ENCODE results near the gene PITPNC1. TPM values are rescaled to one million over a fixed set of nuclear protein-coding genes. Genes with fewer than 3 reads are reported as not detected.
"Not testable (repeated sequence)": the region's sequence is repeated elsewhere in the genome, so short reads cannot be mapped to it uniquely, and the experiment has no call there.

PITPNC1 gene
- total RNA-seq, 1 donor from 2014 or later = 14.6 TPM

DNA sequence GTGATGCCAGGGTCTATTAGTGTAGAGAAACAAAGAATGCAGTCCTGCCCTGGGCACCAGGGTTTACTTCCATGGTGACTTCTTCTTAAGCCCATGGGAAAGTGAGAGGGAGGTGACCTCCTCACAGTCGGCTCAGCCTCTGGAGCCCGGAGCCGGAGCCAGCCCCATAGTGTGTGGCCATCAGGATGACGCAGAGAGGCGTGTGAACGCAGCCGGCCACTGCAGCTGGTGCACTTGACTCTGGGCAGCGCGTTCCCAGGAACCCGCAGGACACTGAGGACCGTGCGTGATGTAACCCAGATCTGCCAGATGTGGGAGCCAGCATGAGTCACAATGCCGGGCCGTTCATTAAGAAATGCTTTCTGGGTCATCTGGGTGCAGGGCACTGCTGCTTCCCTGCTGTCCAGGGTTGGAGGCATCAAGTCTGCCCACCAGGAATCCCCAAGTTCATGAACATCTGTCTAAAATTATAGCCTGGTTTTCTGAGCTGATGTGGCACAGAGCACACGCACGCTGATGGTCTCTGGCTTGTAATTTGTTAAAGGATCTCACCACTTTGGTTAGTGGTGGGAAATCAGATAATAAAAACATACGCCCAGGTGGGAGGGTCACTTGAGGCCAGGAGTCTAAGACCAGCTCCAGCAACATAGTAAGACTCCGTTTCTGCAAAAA, 114.1 kb downstream of the PITPNC1 start:
- ATAC-seq (ENCODE audit: poor library complexity) = peak; percentile 96
- peak; percentile 94 for DNase-seq
- intact Hi-C loops (cut with DNase I) = no loop called here

DNA sequence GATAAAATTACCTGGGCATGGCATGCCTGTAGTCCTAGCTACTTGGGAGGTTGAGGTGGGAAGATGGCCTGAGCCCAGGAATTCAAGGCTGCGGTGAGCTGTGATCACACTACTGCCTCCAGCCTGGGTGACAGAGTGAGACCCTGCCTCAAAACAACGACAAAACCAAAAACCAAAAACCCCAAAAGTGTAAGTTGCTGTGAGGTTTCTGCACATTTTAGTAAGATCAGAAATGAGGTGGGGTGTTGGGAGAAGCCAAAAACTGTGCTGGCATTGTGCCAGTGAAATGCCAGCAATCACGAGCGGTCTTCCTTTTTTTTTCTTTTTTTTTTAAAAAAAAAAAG, 114.6 kb downstream of the PITPNC1 start:
- ATAC-seq (ENCODE audit: poor library complexity) (no peak), DNase-seq (no peak)
- intact Hi-C loops (cut with DNase I) = no loop called here

DNA sequence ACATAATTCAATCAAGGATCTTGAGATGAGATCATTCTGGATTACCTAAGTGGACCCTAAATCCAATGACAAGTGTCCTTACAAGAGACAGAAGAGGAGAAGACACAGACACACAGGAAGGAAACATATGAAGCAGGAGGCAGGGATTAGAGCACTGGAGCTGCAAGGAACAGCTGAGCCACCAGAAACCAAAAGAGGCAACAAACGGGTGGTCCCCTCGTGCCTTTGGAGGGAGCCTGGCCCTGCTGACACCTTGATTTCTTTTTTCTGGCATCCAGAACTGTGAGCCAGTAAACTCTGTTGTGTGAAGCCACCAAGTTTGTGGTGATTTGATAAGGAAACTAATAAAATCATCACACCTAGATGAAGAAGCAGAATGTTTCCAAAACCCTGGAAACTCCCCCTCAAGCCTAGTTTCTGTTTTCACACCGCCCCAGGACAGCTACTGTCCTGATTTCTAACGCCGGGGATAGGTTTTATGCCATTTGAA, 115.2 kb downstream of the PITPNC1 start:
- ATAC-seq (ENCODE audit: poor library complexity) = no peak
- intact Hi-C loops (cut with DNase I) = no loop called here
- no peak for DNase-seq

DNA sequence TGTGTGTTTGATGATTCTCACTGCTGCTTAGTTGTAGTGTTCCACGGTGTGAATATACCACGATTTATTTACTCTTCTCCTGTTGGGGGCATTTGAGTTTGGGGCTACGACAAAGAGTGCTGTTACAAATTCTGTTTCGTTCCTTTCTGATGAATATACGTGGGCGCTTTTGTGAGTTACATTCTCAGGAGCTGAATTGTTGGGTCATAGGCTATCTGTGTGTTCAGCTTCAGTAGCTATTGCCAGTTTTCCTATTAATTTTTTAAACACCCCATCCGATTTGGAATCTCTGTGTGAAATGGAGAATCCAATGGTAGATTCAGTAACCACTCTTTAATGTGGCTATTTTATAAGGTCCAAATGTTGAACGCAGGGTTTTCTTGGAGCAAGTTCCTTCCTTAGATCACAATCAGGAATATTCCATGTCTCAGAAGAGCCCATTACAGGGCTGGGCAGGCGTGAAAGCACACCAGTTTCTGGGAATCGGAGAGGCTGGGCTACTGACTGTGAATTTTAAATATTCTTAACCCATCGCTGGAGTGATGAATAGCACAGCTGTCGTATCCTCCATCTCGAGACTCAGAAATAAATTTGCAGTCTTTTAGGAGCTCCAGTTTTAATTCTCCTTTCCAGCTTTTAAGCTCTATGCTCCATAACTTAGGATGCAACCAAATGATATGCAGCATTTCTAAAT, 115.9 kb downstream of the PITPNC1 start:
- intact Hi-C loops (cut with DNase I) = no loop called here
- no peak for DNase-seq
- no peak for ATAC-seq (ENCODE audit: poor library complexity)

DNA sequence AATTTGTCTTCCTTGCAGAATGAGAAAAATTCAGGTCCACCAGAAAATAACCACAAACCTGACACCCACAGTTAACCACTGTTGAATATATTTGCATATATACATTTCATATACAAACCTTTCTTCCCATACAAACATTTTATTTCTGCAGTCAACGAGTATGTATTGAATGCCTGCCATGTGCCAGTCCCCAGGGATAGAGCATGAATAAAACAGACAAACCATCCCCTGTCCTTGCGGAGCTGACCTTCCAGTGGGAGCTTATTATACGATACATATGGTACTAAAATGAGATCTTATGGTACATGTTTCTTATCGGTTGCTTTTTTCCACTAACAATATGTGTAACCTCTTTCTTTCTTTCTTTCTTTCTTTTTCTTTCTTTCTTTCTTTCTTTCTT, 116.7 kb downstream of the PITPNC1 start:
- intact Hi-C loops (cut with DNase I) = no loop called here
- DNase-seq = no peak
- ATAC-seq (ENCODE audit: poor library complexity) = no peak

DNA sequence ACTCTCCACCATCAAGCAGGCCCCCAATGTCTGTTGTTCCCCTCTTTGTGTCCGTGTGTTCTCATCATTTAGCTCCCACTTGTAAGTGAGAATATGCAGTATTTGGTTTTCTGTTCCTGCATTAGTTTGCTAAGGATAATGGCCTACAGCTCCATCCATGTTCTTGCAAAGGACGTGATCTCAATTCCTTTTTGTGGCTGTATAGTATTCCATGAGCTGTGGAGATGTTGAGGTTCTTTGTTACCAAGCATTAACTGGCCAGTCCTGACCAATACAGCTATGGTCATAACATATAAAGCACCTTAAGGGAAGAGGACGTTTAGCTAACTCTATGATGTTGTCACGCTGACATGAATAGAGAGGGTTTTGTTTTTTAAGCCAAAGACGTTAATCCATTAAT, 118.5 kb downstream of the PITPNC1 start:
- DNase-seq; intact Hi-C loops (cut with DNase I); ATAC-seq (ENCODE audit: poor library complexity): not testable (repeated sequence)

DNA sequence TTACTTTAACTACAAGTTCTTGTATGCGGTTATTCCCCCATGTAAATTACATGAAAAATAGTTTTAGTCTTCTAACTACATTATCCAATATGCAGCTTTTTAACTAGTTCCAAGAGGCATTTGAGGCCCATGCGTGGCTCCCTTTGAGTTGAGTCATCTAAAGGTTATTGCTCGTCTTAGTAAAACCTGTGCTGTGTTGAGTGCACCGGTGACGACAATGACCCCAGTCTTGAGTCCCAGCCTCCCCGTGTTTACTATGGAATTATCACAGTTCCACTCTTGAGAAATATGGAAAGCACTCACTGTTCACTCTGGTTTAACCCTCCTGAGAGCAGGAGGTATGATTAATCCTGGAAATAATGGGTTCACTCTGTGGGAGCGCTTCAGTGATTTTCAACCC, 119.2 kb downstream of the PITPNC1 start:
- ATAC-seq (ENCODE audit: poor library complexity) = no peak
- DNase-seq = no peak
- intact Hi-C loops (cut with DNase I) = no loop called here

DNA sequence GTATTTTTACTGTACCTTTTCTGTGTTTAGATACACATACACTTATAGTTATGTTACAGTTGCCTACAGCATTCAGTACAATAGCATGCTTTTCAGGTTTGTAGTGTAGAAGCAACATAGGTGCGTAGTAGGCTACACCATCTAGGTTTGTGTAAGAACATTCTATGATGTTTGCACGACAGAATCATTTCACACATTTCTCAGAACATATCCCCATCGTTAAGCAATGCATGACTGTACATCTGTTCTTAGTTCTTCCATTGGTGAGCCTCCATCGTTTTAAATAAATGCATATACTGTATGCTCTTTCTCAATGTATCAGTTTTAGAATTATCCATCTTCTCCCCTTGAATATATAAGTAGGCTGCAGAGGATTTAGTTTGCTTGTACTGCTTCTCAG, 122.6 kb downstream of the PITPNC1 start:
- ATAC-seq (ENCODE audit: poor library complexity) (no peak), DNase-seq (no peak)
- intact Hi-C loops (cut with DNase I) = no loop called here

DNA sequence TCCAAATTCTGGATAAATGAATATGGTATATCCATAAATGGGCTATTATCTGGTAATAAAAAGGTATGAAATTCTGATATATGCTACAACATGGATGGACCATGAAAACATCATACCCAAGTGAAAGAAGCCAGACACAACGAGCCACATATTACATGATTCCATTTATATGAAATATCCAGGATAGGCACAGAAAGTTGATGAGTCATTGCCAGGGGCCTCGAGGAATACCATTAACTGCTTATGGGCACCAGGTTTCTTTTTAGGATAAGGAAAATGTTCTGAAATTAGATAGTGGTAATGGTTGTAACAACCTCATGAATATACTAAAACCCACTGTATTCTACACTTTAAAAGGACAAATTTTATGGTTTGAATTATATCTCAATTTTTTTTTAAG, 123.2 kb downstream of the PITPNC1 start:
- intact Hi-C loops (cut with DNase I) = no loop called here
- no peak for ATAC-seq (ENCODE audit: poor library complexity)
- DNase-seq = no peak

DNA sequence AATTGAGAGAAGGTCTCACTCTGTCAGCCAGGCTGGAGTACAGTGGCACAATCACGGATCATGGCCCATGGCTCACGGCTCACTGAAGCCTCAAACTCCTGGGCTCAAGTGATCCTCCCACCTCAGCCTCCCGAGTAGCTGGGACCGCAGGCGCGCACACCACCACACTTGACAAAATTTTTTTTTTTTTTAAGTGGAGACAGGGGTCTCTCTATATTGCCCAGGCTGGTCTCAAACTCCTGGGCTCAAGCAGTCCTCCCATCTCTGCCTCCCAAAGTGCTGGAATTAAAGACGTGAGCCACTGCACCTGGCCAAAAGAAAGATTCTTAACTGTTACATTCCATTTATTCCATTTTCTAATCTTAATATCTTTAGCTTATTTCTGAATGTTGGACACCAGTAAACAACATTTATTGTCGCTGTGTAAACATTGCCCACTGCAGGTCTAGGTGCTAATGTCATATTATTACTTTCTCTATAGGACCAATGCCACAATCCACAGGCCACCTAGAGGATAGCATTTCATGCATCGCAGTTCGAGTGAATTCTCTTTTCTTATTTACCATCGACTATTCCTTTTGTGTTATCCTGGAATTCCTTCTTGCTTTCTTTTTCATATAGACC, 123.7 kb downstream of the PITPNC1 start:
- ATAC-seq (ENCODE audit: poor library complexity) (no peak), DNase-seq (no peak)
- intact Hi-C loops (cut with DNase I) = no loop called here

DNA sequence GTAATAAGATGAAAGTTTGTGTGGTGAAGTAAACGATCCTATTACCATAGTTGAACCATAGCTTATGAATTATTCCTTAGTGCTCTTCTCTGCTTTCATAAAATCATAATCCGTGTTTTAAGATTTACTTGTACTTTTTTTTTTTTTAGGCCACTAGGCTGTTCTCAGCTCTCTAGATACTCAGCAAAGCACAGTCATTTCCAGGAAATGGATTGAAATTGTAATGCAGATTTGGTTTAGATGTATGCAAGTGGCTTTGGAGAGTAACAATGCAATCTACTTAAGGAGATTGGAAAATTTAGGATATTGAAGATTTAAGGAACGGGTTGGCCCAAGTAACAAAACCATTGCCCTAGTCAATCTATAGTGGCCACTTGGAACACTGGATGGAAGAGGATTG, 125.1 kb downstream of the PITPNC1 start:
- ATAC-seq (ENCODE audit: poor library complexity) = no peak
- intact Hi-C loops (cut with DNase I) = no loop called here
- no peak for DNase-seq

DNA sequence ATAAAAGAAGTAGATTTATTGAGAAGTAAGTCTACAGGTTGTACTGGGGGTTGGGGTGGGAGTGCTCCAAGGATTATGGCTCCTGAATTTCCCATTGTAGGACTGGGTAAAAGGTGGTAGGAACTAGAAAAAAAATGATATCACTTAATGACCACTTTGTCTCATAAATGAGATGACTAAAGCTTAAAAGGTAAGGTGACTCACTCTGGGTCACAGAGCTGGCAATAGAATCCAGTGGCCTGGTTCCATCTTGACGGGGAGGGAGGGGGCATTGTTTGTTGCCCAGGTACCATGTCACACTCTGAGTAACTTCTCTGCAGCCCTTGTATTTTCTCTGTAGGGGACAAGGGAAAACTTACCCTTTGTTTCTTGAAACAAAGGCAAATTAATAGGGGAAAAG, 126.1 kb downstream of the PITPNC1 start:
- ATAC-seq (ENCODE audit: poor library complexity) = no peak
- intact Hi-C loops (cut with DNase I) = no loop called here
- no peak for DNase-seq

DNA sequence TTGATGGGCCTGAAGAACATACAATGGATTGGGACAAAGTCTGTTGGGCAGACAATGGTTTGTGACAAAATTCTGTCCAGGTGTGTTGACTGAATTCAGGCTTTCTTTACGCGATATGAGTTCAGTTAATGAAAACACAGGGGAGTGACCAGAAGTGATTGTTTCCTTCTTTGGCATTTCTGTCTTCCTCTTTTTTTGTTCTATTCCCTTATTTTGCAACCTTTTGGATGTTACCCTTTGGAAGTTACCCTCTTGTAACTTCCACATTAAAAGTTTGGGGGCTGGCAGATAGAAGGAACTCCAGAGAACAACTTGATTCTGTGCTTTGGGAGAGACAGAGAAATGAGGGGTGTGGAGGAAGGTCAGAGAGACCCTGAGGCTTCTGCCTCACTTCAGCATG, 126.7 kb downstream of the PITPNC1 start:
- DNase-seq (no peak), ATAC-seq (ENCODE audit: poor library complexity) (no peak)
- intact Hi-C loops (cut with DNase I) = no loop called here

DNA sequence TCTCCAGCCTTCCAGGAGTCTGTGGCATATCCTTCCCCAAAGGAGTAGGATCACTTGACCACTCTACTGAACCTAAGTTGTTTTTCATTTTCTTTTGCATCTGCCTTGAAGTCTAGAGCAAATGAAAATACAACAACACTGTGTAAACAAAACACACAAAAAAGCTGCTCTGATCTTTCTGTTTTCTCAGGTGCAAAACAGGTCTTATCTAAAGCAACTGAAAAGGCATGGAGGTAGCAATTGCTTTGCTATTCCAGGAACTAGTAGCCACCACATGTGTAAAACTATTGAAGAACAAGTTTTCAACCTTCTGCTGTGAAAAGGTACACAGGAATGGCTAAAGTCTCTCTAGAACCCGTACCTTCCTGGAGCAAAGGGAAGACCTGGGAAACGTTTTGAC, 127.1 kb downstream of the PITPNC1 start:
- intact Hi-C loops (cut with DNase I) = no loop called here
- ATAC-seq (ENCODE audit: poor library complexity) = no peak
- DNase-seq = no peak

DNA sequence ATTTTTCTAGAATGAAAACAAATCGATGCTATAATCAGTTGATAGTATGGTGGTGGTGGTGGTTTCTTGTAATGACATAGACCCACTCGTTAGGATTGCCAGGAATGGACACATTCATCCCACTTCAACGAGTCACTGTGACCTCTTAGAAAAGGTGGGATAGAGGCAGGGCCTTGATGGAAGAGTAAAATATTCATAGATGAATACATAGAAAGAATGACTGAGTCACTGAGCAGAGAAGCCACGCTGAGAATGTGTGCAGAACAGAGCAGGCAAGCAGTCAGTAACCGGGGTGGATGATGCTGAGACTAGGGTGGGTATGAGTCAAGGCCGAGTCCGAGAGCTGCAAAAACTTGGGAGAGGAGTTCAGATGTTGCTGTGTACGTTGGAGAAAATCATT, 129.9 kb downstream of the PITPNC1 start:
- DNase-seq = no peak
- no peak for ATAC-seq (ENCODE audit: poor library complexity)
- intact Hi-C loops (cut with DNase I) = no loop called here

DNA sequence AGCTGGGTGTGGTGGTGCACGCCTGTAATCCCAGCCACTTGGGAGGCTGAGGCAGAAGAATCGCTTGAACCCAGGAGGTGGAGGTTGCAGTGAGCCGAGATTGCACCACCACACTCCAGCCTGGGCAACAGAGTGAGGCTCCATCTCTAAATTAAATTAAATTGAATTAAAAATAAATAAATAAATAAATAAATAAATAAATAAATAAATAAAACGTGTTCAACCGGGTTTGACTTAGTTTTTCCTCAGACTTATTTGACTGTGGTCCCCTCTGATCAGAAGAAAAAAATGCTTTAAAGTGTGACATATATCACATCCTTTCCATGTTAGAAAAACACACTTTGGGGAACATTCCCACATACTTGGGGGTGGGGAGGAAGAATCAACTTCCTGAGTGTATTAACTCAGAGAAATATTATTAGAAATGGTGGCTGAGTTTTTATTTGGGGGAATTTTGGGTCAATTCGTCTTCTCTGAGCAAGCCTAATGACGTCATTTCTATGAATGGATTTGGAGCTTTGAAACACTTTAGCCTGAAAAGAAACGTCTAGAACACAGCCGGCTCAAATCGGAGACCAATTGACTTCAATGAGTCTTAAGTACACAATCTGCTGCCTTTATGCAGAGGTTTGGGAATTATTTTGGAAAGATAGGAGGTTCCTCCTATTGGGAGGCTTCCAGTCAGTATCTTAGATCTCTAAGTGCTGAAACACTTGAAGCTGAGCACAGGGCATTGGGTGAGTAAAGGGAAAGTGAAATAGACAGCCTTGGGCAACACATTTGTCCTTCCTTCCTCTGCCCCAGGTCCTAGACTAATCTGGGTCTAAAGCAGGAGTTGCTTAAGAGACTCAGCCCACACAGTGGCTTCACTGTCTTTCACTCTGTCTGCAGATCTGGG, 132.6 kb downstream of the PITPNC1 start:
- no peak for DNase-seq
- intact Hi-C loops (cut with DNase I) = no loop called here
- peak; percentile 81 for ATAC-seq (ENCODE audit: poor library complexity)

DNA sequence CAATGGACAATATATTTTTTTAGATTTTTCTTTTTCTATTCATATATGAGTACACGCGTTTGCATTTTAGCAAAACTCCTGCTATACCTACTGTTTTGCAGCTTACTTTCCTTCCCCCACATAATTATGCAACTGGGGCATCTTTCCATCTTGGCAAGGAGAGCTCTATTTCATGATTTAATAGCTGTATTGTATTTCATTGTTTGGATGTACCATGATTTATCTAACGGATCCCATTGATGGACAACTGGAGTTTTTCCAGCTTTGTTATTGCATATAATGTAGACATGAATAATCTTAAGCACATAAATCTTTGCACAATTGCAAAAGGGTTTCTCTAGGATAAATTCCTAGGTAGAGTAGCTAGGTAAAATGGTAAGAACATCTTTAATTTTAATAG, 133.9 kb downstream of the PITPNC1 start:
- intact Hi-C loops (cut with DNase I) = no loop called here
- ATAC-seq (ENCODE audit: poor library complexity) = no peak
- DNase-seq = no peak

DNA sequence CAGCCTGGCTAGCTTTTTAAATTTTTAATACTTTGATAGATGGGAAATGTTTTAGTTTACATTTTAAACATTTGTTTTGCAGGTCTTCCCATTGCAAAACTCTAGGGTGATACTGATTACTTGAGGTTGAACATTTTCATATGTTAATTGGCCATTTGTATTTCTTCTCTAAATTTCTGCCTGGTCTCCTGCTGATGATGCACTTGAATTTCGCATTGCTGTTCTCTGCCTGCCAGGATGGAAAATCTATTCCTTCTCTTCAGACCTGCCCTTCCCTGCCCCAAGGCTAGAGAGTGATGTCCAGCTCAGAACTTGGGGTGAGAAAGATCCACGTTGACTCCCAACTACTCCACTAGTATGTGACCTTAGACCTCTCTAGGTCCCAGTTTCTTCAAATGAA, 134.7 kb downstream of the PITPNC1 start:
- intact Hi-C loops (cut with DNase I) = no loop called here
- DNase-seq (no peak), ATAC-seq (ENCODE audit: poor library complexity) (no peak)

DNA sequence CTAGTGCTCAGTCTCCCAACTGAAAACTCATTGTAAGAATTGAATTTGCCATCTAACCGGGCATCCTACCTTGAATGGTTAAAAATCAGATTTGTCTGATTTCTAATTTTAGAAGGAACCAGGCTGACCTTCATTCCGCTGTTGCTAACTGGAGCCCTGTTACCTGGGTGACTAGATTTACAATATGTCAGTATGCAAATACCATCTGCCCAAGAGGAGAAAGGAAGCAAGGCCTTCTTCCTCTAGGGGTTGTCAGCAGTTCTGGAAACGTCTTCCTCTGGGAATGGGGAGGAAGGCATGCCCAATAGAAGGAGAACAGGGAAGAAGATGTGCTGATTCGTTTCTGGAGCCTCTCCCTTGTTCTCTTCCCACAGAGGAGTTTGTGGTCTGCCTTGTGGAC, 137.9 kb downstream of the PITPNC1 start:
- intact Hi-C loops (cut with DNase I) = no loop called here
- peak; percentile 56 for ATAC-seq (ENCODE audit: poor library complexity)
- DNase-seq = no peak
